ENCODE results near the gene LGALS7. TPM values are rescaled to one million over a fixed set of nuclear protein-coding genes. Genes with fewer than 3 reads are reported as not detected.
A peak's percentile ranks its signal among the peaks of the same experiment; 100 is the strongest.

The LGALS7 gene
- total RNA-seq, 1 donor from 2014 or later, result not detected

DNA sequence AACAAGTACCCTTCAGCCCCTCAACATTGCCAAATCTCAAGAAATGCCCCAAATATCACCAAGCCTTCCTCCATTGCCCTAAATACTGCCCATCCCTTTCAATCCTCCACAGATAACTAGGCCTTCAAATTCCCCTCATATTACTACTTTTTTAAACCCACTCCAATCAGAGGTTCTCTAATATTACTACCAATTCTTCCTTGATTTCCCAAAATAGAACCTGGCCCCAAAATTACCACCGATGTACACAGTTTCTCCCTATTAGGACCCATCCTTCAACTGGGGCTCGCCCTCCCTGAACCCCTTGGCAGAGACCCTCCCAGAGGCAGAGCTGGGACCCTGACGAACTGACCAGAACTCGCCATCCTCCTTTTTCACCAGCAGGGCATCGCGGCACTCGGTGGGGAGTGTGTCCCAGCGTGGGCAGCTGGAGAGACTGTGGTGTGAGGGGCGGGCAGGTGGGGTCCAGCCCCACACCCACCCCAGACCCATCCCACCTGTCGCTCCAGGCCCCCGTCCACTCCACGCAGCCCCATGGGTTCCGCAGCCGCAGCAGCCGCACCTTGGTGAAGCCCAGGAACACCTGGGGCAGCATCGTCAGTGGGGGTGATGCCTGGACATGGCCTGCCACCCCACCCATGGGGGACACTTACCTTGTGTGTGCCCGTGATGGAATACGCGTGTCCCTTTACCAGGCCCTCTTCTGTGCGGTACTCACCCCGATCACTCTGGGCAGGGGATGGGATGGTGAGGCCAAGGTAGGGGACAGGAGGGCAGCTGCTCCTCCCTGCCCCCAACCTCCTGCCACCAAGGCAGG, 35.2 kb downstream of the LGALS7 start:
- Histone ChIP-seq H3K27ac (ENCODE audit: low read depth, low read length) (no peak overlapping the region), H3K4me3 (ENCODE audit: insufficient read depth, low read depth, low read length) (no peak overlapping the region), H3K4me2 (ENCODE audit: low read length) (no peak overlapping the region), H3K9ac (ENCODE audit: low read length) (no peak overlapping the region), H3K9me3 (ENCODE audit: insufficient read depth, low read depth, low read length) (no peaks in the 10 kb centered on the region), H3K27me3 (ENCODE audit: insufficient read depth, low read length) (no peaks in the 10 kb centered on the region), H4K20me1 (ENCODE audit: insufficient read depth, low read length) (peaks cover 23% of the 10 kb centered on the region), H3K36me3 (ENCODE audit: insufficient read depth, low read length) (no peaks in the 10 kb centered on the region), H2AFZ (ENCODE audit: low read depth, low read length) (no peak overlapping the region), H3K4me1 (ENCODE audit: insufficient read depth, low read length) (peaks cover 23% of the 10 kb centered on the region), H3K79me2 (ENCODE audit: insufficient read depth, low read length) (no peaks in the 10 kb centered on the region)
- H3K27ac Mint-ChIP-seq (ENCODE audit: unreplicated experiment), result peak overlapping the region; percentile 77
- peaks cover 4% of the 10 kb centered on the region for H3K9me3 Mint-ChIP-seq (ENCODE audit: unreplicated experiment)
- H3K36me3 Mint-ChIP-seq (ENCODE audit: low read depth, unreplicated experiment), result no peaks in the 10 kb centered on the region
- TF ChIP-seq EZH2 (IDR thresholded peaks at IDR 0.05; ENCODE audit: insufficient read depth, low read length), result no peak
- no peak for TF ChIP-seq CTCF (IDR thresholded peaks at IDR 0.05; ENCODE audit: insufficient read depth, low read depth, low read length)
- H3K4me3 Mint-ChIP-seq (ENCODE audit: unreplicated experiment), result peak overlapping the region; percentile 3
- FAIRE-seq, result no peak
- H3K4me1 Mint-ChIP-seq (ENCODE audit: low read depth, unreplicated experiment), result peaks cover 1% of the 10 kb centered on the region
- peaks cover 5% of the 10 kb centered on the region for H3K27me3 Mint-ChIP-seq (ENCODE audit: low read depth, unreplicated experiment)
- DNase-seq (ENCODE audit: low read depth), result no peak

- DNase-seq (ENCODE audit: low read depth) (no peak), FAIRE-seq (no peak)
- Histone ChIP-seq H3K9ac (ENCODE audit: low read length) (no peak overlapping the region), H3K4me3 (ENCODE audit: insufficient read depth, low read depth, low read length) (no peak overlapping the region), H4K20me1 (ENCODE audit: insufficient read depth, low read length) (peaks cover 29% of the 10 kb centered on the region), H2AFZ (ENCODE audit: low read depth, low read length) (no peak overlapping the region), H3K27me3 (ENCODE audit: insufficient read depth, low read length) (no peaks in the 10 kb centered on the region), H3K9me3 (ENCODE audit: insufficient read depth, low read depth, low read length) (no peaks in the 10 kb centered on the region), H3K79me2 (ENCODE audit: insufficient read depth, low read length) (no peaks in the 10 kb centered on the region), H3K36me3 (ENCODE audit: insufficient read depth, low read length) (no peaks in the 10 kb centered on the region), H3K4me1 (ENCODE audit: insufficient read depth, low read length) (peaks cover 24% of the 10 kb centered on the region), H3K4me2 (ENCODE audit: low read length) (no peak overlapping the region), H3K27ac (ENCODE audit: low read depth, low read length) (no peak overlapping the region)
- H3K4me1 Mint-ChIP-seq (ENCODE audit: low read depth, unreplicated experiment), result peaks cover 1% of the 10 kb centered on the region
- no peak for TF ChIP-seq EZH2 (IDR thresholded peaks at IDR 0.05; ENCODE audit: insufficient read depth, low read length)
- no peak for TF ChIP-seq CTCF (IDR thresholded peaks at IDR 0.05; ENCODE audit: insufficient read depth, low read depth, low read length)
- H3K36me3 Mint-ChIP-seq (ENCODE audit: low read depth, unreplicated experiment), result no peaks in the 10 kb centered on the region
- peak overlapping the region; percentile 48 for H3K27ac Mint-ChIP-seq (ENCODE audit: unreplicated experiment)
- peaks cover 4% of the 10 kb centered on the region for H3K9me3 Mint-ChIP-seq (ENCODE audit: unreplicated experiment)
- H3K27me3 Mint-ChIP-seq (ENCODE audit: low read depth, unreplicated experiment), result peaks cover 5% of the 10 kb centered on the region
- peak overlapping the region; percentile 3 for H3K4me3 Mint-ChIP-seq (ENCODE audit: unreplicated experiment)
These were observed 35.9 kb downstream of the LGALS7 start for GRCh38 chr19:38737281-38737865.

Data from astrocyte (in vitro differentiated cells and primary cell).